ENCODE measurements around the gene EIF2S2.

The EIF2S2 gene

GRCh38 chr20:34069341-34070078 is 42.5 kb downstream of the EIF2S2 start:
- TF ChIP-seq CTCF (IDR thresholded peaks at IDR 0.05; ENCODE audit: low read depth, low read length), result peak; percentile 80
- no peaks in the 10 kb centered on the region for H3K27me3 ChIP-seq (ENCODE audit: insufficient read depth, low read depth, severe bottlenecking)
- DNase-seq, result peak; percentile 70
- no peaks in the 10 kb centered on the region for H3K9me3 ChIP-seq (ENCODE audit: severe bottlenecking)
- H3K36me3 ChIP-seq, result peaks cover 14% of the 10 kb centered on the region; the same call in 1 of the 2 replicates
- no peak overlapping the region for H3K4me3 ChIP-seq (ENCODE audit: low read depth, low read length)
- no peak overlapping the region for H3K27ac ChIP-seq

DNA sequence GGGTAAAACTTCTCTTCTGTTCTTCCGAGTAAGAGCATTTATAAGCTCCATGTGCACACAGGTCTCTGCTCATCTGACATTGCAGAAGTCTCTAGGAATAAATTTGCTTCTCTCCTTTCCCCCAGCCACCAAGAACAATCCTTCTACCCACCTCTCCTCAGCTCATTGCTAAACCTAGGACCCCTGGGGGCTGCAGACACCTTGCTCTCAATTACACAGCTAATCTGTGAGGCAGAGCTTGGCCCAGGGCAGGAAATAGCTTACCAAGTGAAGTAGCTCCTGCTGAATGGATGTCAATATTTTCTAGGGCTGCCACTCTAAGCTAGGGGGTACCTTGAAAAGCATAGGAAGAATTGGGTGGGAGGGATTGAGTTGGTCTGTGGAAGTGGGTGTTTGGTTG is 44.0 kb downstream of the EIF2S2 start:
- Histone ChIP-seq H3K27me3 (ENCODE audit: insufficient read depth, low read depth, severe bottlenecking) (no peaks in the 10 kb centered on the region), H3K9me3 (ENCODE audit: severe bottlenecking) (no peaks in the 10 kb centered on the region), H3K4me3 (ENCODE audit: low read depth, low read length) (no peak overlapping the region), H3K36me3 (peaks cover 11% of the 10 kb centered on the region; the same call in 1 of the 2 replicates), H3K27ac (no peak overlapping the region)
- no peak for TF ChIP-seq CTCF (IDR thresholded peaks at IDR 0.05; ENCODE audit: low read depth, low read length)
- no peak for DNase-seq

- 0 out of 2 replicates have a peak, but pooled peaks cover 3% of the 10 kb centered on the region for H3K36me3 ChIP-seq
- H3K27ac ChIP-seq, result peak overlapping the region; percentile 30; the same call in 1 of the 2 replicates
- no peak for TF ChIP-seq CTCF (IDR thresholded peaks at IDR 0.05; ENCODE audit: low read depth, low read length)
- no peak for DNase-seq
- no peaks in the 10 kb centered on the region for H3K27me3 ChIP-seq (ENCODE audit: insufficient read depth, low read depth, severe bottlenecking)
- no peak overlapping the region for H3K4me3 ChIP-seq (ENCODE audit: low read depth, low read length)
- no peaks in the 10 kb centered on the region for H3K9me3 ChIP-seq (ENCODE audit: severe bottlenecking)
These were observed 45.5 kb downstream of the EIF2S2 start for GRCh38 chr20:34066476-34067090.

DNA sequence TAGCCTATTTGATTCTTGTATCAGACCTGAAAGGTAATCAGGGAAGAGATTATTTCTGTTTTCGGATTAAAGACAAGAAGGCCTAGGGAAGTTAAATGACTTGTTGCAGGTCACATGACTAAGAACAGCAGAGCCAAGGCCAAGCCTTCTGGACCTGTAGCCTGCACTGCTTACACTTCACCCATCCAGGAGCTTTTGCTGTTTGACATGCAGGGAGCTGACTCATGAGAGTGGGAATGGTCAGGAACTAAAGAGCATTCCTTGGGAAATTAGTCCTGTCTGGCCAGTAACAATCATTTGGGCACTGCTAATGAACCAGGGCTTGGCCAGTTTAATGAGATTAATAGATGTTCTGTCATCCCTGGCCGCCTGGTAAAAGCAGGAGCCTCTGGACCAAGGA is 46.8 kb downstream of the EIF2S2 start:
- Histone ChIP-seq H3K36me3 (no peaks in the 10 kb centered on the region), H3K27me3 (ENCODE audit: insufficient read depth, low read depth, severe bottlenecking) (no peaks in the 10 kb centered on the region), H3K4me3 (ENCODE audit: low read depth, low read length) (no peak overlapping the region), H3K9me3 (ENCODE audit: severe bottlenecking) (no peaks in the 10 kb centered on the region), H3K27ac (peak overlapping the region; percentile 37)
- DNase-seq, result peak; percentile 37
- no peak for TF ChIP-seq CTCF (IDR thresholded peaks at IDR 0.05; ENCODE audit: low read depth, low read length)

GRCh38 chr20:34064286-34064685 is 47.8 kb downstream of the EIF2S2 start:
- TF ChIP-seq CTCF (IDR thresholded peaks at IDR 0.05; ENCODE audit: low read depth, low read length), result no peak
- H3K36me3 ChIP-seq, result no peaks in the 10 kb centered on the region
- H3K4me3 ChIP-seq (ENCODE audit: low read depth, low read length), result no peak overlapping the region
- no peaks in the 10 kb centered on the region for H3K27me3 ChIP-seq (ENCODE audit: insufficient read depth, low read depth, severe bottlenecking)
- H3K9me3 ChIP-seq (ENCODE audit: severe bottlenecking), result no peaks in the 10 kb centered on the region
- DNase-seq, result no peak
- no peak overlapping the region for H3K27ac ChIP-seq
